Karpas-422 (cell line): ENCODE results near the gene STMND1. TPM values are rescaled to one million over a fixed set of nuclear protein-coding genes. Genes with fewer than 3 reads are reported as not detected.
"Not testable (repeated sequence)": the region's sequence is repeated elsewhere in the genome, so short reads cannot be mapped to it uniquely, and the experiment has no call there.

Experiments used
- DNase-seq: peaks from one replicate; pipeline ENCODE4 v3.0.0-alpha.2; 2015
- H2AFZ ChIP-seq: fragments of 200-600 bp; sonication (generic); 2 replicates; pipeline ENCODE4 v1.6.1; 2014; ENCODE audit warnings: antibody characterized with exemption, low read length, mixed read lengths
- H3K27ac ChIP-seq: fragments of 200-600 bp; sonication (generic); 2 replicates; pipeline ENCODE4 v1.5.1; 2014; ENCODE audit warnings: mild to moderate bottlenecking, low read length, moderate library complexity
- H3K27me3 ChIP-seq: fragments of 200-600 bp; sonication (generic); 2 replicates; pipeline ENCODE4 v1.6.1; 2014; ENCODE audit warnings: low read length, mixed read lengths
- H3K36me3 ChIP-seq: fragments of 200-600 bp; sonication (generic); 2 replicates; pipeline ENCODE4 v1.6.1; 2014; ENCODE audit warnings: low read length, mixed read lengths; ENCODE audit not compliant: insufficient read depth
- H3K4me1 ChIP-seq: fragments of 200-600 bp; sonication (generic); 2 replicates; pipeline ENCODE4 v1.6.1; 2014; ENCODE audit warnings: mild to moderate bottlenecking, low read length, mixed read lengths
- H3K4me2 ChIP-seq: fragments of 200-600 bp; sonication (generic); 2 replicates; pipeline ENCODE4 v1.6.1; 2014; ENCODE audit warnings: low read length, low read depth, mild to moderate bottlenecking; ENCODE audit not compliant: poor library complexity, severe bottlenecking
- H3K4me3 ChIP-seq: fragments of 200-600 bp; sonication (generic); 2 replicates; pipeline ENCODE4 v1.5.1; 2014; ENCODE audit warnings: mild to moderate bottlenecking, antibody characterized with exemption, low read length, mixed read lengths
- H3K79me2 ChIP-seq: fragments of 200-600 bp; sonication (generic); 2 replicates; pipeline ENCODE4 v1.6.1; 2014; ENCODE audit warnings: mild to moderate bottlenecking, low read length, mixed read lengths
- H3K9ac ChIP-seq: fragments of 200-600 bp; sonication (generic); 2 replicates; pipeline ENCODE4 v1.6.0; 2014; ENCODE audit warnings: low read length
- H3K9me2 ChIP-seq: fragments of 200-600 bp; sonication (generic), shearing (Covaris generic); replicated peaks from 2 replicates; pipeline ENCODE4 v1.6.0; 2014; ENCODE audit warnings: mild to moderate bottlenecking, low read length, moderate library complexity; ENCODE audit not compliant: insufficient read depth
- H3K9me3 ChIP-seq: fragments of 300-700, 200-600 bp; sonication (generic); 2 replicates; pipeline ENCODE4 v1.6.1; 2014; ENCODE audit warnings: low read length, mixed read lengths
- H4K20me1 ChIP-seq: fragments of 200-600 bp; sonication (generic); 2 replicates; pipeline ENCODE4 v1.6.1; 2014; ENCODE audit warnings: mild to moderate bottlenecking, antibody characterized with exemption, low read length, low read depth; ENCODE audit not compliant: insufficient read depth
- total RNA-seq: library from RNA; depleted of rRNA; stranded (reverse); fragments of >200 nt; shearing (Covaris generic); gene quantifications from 2 replicates; pipeline ENCODE4 v1.2.3, GENCODE V29; 2014; ENCODE audit warnings: low replicate concordance

The STMND1 gene
- total RNA-seq, 1 experiment from 2014 or later = not detected

DNA sequence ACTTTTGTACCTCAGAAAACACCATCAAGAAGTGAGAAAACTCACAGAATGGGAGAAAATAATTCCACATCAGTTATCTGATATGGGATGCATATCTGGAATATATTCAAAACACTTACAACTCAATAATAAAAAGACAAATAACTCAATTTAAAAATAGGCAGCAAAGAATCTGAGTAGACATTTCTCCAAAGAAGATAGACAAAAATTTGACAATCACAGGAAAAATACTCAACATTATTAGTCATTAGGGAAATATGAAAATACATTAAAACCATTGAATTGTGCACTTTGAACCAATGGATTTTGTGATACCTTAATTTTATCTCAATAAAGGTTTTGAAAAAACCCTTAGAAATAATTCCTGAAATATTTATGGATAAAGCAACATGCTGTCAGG lies 36.9 kb upstream of the STMND1 start:
- Histone ChIP-seq H3K27me3 (no peaks in the 10 kb centered on the region), H4K20me1 (no peaks in the 10 kb centered on the region), H3K36me3 (no peaks in the 10 kb centered on the region), H3K4me2 (no peak overlapping the region), H3K27ac (no peak overlapping the region), H3K4me3 (no peak overlapping the region), H3K9me3 (no peaks in the 10 kb centered on the region), H3K79me2 (no peaks in the 10 kb centered on the region), H3K9ac (no peak overlapping the region), H3K9me2 (no peaks in the 10 kb centered on the region), H3K4me1 (no peaks in the 10 kb centered on the region), H2AFZ (no peak overlapping the region)
- DNase-seq = no peak

DNA sequence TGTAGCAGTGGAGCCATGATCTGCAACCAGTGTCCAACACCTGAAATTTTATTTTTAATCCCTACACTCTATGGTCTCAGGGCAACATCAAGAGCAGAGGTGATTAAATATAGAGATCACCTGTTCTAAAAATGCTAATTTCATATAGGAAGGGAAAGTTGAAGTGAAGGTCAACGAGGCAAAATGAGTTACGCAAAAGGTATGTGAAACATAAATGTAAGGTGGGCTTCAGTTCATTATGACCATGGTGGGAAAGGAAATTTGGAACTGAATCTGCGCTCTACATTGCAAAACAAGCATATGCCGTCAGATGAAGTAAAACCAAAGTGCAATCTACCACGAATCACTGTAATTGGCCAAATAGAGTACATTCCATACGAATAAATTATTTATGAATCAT lies 35.2 kb upstream of the STMND1 start:
- Histone ChIP-seq H3K4me2 (no peak overlapping the region), H3K9me3 (no peaks in the 10 kb centered on the region), H3K4me1 (no peaks in the 10 kb centered on the region), H3K36me3 (no peaks in the 10 kb centered on the region), H3K9ac (no peak overlapping the region), H3K79me2 (no peaks in the 10 kb centered on the region), H3K27me3 (no peaks in the 10 kb centered on the region), H3K9me2 (no peaks in the 10 kb centered on the region), H4K20me1 (no peaks in the 10 kb centered on the region), H3K4me3 (no peak overlapping the region), H3K27ac (no peak overlapping the region), H2AFZ (no peak overlapping the region)
- DNase-seq = no peak

DNA sequence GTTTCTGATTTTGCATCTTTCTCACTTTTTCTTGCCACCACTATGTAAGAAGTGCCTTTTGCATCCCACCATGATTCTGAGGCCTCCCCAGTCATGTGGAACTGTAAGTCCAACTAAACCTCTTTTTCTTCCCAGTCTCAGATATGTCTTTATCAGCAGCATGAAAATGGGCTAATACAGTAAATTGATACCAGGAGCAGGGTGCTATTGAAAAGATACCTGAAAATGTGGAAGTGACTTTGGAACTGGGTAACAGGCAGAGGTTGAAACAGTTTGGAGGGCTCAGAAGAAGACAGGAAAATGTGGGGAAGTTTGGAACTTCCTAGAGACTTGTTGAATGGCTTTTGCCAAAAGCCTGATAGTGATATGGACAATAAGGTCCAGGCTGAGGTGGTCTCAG lies 32.9 kb upstream of the STMND1 start:
- H3K27ac ChIP-seq, H3K4me3 ChIP-seq, H3K9me3 ChIP-seq, H3K4me2 ChIP-seq, H2AFZ ChIP-seq, H3K9me2 ChIP-seq, H3K4me1 ChIP-seq, DNase-seq, H3K36me3 ChIP-seq, H3K79me2 ChIP-seq, H3K27me3 ChIP-seq, H4K20me1 ChIP-seq, H3K9ac ChIP-seq: not testable (repeated sequence)

DNA sequence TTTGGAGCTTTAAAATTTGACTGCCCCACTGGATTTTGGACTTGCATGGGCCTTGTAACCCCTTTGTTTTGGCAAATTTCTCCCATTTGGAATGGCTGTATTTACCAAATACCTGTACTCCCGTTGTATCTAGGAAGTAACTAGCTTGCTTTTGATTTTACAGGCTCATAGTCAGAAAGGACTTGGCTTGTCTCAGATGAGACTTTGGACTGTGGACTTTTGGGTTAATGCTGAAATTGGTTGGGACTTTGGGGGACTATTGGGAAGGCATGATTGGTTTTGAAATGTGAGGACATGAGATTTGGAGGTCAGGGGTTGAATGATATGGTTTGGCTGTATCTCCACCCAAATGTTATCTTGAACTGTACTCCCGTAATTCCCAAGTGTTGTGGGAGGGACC lies 31.4 kb upstream of the STMND1 start:
- DNase-seq, H3K27ac ChIP-seq, H2AFZ ChIP-seq, H3K4me1 ChIP-seq, H3K4me2 ChIP-seq, H3K79me2 ChIP-seq, H3K9me2 ChIP-seq, H3K36me3 ChIP-seq, H3K4me3 ChIP-seq, H4K20me1 ChIP-seq, H3K27me3 ChIP-seq, H3K9me3 ChIP-seq, H3K9ac ChIP-seq: not testable (repeated sequence)

DNA sequence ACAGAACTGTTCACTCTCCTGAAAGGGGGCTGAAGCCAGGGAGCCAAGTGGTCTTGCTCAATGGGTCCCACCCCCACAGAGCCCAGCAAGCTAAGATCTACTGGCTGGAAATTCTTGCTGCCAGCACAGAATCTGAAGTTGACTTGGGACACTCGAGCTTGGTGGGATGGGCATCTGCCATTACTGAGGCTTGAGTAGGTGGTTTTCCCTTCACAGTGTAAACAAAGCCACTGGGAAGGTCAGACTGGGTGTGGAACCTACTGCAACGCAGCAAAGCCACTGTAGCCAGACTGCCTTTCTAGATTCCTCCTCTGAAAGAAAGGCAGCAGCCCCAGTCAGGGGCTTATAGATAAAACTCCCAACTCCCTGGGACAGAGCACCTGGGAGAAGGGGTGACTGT lies 28.3 kb upstream of the STMND1 start:
- not testable (repeated sequence) for H3K4me1 ChIP-seq, H3K9ac ChIP-seq, H2AFZ ChIP-seq, H3K79me2 ChIP-seq, H3K36me3 ChIP-seq, H3K4me3 ChIP-seq, H4K20me1 ChIP-seq, H3K4me2 ChIP-seq, DNase-seq, H3K27ac ChIP-seq, H3K27me3 ChIP-seq, H3K9me3 ChIP-seq, H3K9me2 ChIP-seq

DNA sequence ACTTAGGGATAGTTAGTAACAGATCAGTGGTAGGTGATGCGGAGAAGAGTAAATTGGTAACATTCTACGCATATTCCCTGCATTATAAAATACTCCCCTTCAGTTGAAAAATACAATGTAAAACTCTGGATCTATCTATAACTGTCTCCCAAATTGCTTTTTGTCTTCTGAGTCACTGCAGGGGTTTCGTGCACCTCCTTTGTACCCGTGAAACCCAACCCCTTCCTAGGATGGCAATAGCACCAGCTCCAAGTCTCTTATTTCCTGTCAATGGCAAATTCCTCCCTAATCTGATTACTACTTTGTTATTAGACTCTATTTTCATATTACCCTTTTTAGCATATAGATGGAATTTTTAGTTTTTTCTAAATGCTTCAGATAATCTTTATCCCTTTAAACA lies 20.6 kb upstream of the STMND1 start:
- Histone ChIP-seq H3K9me3 (no peaks in the 10 kb centered on the region), H3K9ac (no peak overlapping the region), H3K4me1 (no peaks in the 10 kb centered on the region), H3K27ac (no peak overlapping the region), H3K4me2 (no peak overlapping the region), H3K4me3 (no peak overlapping the region), H3K27me3 (no peaks in the 10 kb centered on the region), H3K79me2 (no peaks in the 10 kb centered on the region), H2AFZ (no peak overlapping the region), H4K20me1 (no peaks in the 10 kb centered on the region), H3K36me3 (no peaks in the 10 kb centered on the region), H3K9me2 (no peaks in the 10 kb centered on the region)
- DNase-seq = no peak

DNA sequence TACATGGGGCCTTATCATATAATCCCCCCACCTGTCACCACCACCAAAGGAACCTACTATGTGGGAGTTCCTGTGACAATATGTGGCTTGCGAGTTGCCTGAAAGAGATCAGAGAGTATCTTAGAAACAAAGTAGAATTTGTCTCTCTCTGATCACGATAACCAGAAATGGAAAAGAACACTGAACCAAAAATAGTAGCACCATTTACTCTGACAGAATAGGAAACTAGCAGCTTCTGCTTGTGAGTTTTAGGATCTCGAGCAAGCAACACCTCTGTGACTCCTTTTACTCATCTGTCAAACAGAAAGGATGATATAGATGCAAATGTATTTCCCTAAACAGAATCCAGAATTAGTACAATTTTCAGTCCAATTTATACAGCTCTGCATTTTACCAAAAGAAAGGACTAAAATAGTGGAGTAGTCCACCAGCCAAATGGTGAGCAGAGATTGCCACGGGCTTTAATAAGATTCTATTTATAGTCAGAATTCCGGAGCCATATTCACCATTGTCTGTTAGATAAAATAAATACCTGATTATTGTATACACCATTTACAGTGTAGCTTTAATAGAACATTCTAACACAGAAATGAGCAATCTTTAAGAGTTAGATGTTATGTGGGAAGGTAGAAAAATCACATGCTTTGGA lies 19.9 kb upstream of the STMND1 start:
- Histone ChIP-seq H3K4me3 (no peak overlapping the region), H3K4me2 (no peak overlapping the region)

DNA sequence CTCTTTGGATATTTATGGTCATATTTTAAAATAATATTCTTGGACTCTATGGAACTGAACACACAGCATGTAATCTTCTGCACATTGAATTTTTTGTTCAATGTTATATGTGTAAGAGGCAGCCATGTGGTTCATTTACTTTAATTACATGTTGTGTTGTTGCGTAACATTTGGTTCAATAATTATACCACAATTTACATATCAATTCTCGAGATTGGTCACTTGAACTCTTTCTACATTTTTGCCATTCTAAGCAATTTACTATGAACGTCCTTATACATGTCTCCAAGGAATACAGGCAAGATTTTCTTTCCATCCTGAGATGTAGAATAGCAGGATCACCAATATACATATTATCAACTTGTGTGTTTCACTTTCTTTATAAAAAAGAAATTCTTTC lies 18.5 kb upstream of the STMND1 start:
- Histone ChIP-seq H3K9me2 (no peaks in the 10 kb centered on the region), H4K20me1 (no peaks in the 10 kb centered on the region), H2AFZ (no peak overlapping the region), H3K9me3 (no peaks in the 10 kb centered on the region), H3K36me3 (no peaks in the 10 kb centered on the region), H3K4me3 (no peak overlapping the region), H3K79me2 (no peaks in the 10 kb centered on the region), H3K27ac (no peak overlapping the region), H3K9ac (no peak overlapping the region), H3K4me1 (no peaks in the 10 kb centered on the region), H3K27me3 (no peaks in the 10 kb centered on the region), H3K4me2 (no peak overlapping the region)
- DNase-seq = no peak

More for the DNA sequence above, 19.9 kb upstream of the STMND1 start:
- H2AFZ ChIP-seq = no peak overlapping the region
- H3K27ac ChIP-seq = no peak overlapping the region
- no peaks in the 10 kb centered on the region for H4K20me1 ChIP-seq
- no peaks in the 10 kb centered on the region for H3K4me1 ChIP-seq
- H3K27me3 ChIP-seq = no peaks in the 10 kb centered on the region
- H3K79me2 ChIP-seq = no peaks in the 10 kb centered on the region
- no peaks in the 10 kb centered on the region for H3K9me3 ChIP-seq
- no peak for DNase-seq
- H3K9ac ChIP-seq = no peak overlapping the region
- no peaks in the 10 kb centered on the region for H3K9me2 ChIP-seq
- no peaks in the 10 kb centered on the region for H3K36me3 ChIP-seq

DNA sequence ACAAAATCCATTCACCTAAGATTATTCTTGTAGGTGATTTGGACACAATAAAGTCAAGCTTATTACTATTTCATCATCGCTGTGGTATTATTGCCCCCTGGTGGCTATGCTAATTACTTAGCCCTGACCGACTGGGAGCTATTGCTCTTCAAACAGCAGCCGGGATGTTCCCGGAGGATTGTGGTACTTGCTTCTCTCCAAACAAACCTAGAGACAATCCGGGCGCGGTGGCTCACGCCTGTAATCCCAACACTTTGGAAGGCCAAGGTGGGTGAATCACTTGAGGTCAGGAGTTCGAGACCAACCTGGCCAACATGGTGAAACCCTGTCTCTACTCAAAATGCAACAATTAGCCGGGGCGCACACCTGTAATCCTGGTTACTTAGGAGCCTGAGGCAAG lies 15.4 kb upstream of the STMND1 start:
- Histone ChIP-seq H3K27me3 (no peaks in the 10 kb centered on the region), H2AFZ (no peak overlapping the region), H3K4me1 (no peaks in the 10 kb centered on the region), H3K9me3 (no peaks in the 10 kb centered on the region), H3K4me2 (no peak overlapping the region), H3K36me3 (no peaks in the 10 kb centered on the region), H3K79me2 (no peaks in the 10 kb centered on the region), H3K9me2 (no peaks in the 10 kb centered on the region), H3K4me3 (no peak overlapping the region), H4K20me1 (no peaks in the 10 kb centered on the region), H3K27ac (no peak overlapping the region), H3K9ac (no peak overlapping the region)
- peak; percentile 77 for DNase-seq
